Cardiac muscle cell (in vitro differentiated cells and primary cell): ENCODE measurements around the gene ZNF169. TPM values are rescaled to one million over a fixed set of nuclear protein-coding genes. Genes with fewer than 3 reads are reported as not detected.
"Not testable (repeated sequence)": the region's sequence is repeated elsewhere in the genome, so short reads cannot be mapped to it uniquely, and the experiment has no call there.

Source experiments
- DNase-seq, 2 donors: peaks; one replicate each; pipeline versions ENCODE4 v3.0.0 to v3.0.0-alpha.2; 2010 to 2017; ENCODE audit warnings: low read depth in 1 of 2, low spot score in 1 of 2
- H3K27ac ChIP-seq: fragments of 200-600 bp; sonication (generic); 2 replicates; pipeline ENCODE4 v1.5.1; 2016
- H3K27me3 ChIP-seq: fragments of 200-600 bp; sonication (generic); 2 replicates; pipeline ENCODE4 v1.6.0; 2016; ENCODE audit warnings: control low read depth
- H3K36me3 ChIP-seq: fragments of 200-600 bp; sonication (generic); 2 replicates; pipeline ENCODE4 v1.5.1; 2016; ENCODE audit warnings: control low read depth
- H3K4me1 ChIP-seq: fragments of 200-600 bp; sonication (generic); 2 replicates; pipeline ENCODE4 v1.8.1; 2017; ENCODE audit warnings: low read depth, mild to moderate bottlenecking, mixed run types
- H3K4me3 ChIP-seq: fragments of 200-600 bp; sonication (generic); 2 replicates; pipeline ENCODE4 v1.5.1; 2016; ENCODE audit warnings: mild to moderate bottlenecking
- H3K9me3 ChIP-seq: fragments of 200-600 bp; sonication (generic); 2 replicates; pipeline ENCODE4 v1.5.1; 2017; ENCODE audit warnings: low read depth, mild to moderate bottlenecking, control low read depth
- polyA plus RNA-seq: library from polyadenylated mRNA; unstranded; fragments of >200 nt; fragmentation: Nextera tagmentation; extraction: Ambion mirVana; gene quantifications from 2 replicates; pipeline ENCODE4 v1.2.1, GENCODE V29; 2016
- total RNA-seq: library from RNA; depleted of rRNA; stranded (reverse); fragments of >200 nt; gene quantifications from 2 replicates; pipeline ENCODE4 v1.2.3, GENCODE V29; 2016
- TF ChIP-seq, protein P1 (sequence below): IDR thresholded peaks from 2 replicates; pipeline ENCODE4 v1.5.1; 2012; ENCODE audit warnings: low read depth, mild to moderate bottlenecking, low read length

Gene ZNF169
- total and polyA plus RNA-seq, 2 experiments from 2014 or later: 6.3 to 7.2 TPM

DNA sequence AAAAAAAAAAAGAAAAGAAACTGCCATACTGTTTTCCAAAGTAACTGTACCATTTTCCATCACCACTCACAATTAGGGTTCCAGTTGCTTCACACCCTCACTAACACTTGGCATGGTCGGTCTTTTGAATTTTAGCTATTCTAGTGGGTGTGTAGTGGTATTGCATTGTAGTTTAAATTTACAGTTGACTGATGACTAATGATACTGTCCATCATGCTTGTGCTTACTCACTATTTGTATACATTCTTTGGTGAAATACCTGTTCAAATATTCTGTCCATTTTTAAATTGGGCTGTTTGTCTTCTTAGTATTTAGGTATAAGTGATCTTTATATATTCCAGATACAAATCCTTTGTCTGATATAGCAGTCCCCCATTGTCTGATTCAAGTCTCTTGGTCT lies 36.2 kb upstream of the ZNF169 start:
- no peaks in the 10 kb centered on the region for H3K27me3 ChIP-seq
- DNase-seq: no peak

DNA sequence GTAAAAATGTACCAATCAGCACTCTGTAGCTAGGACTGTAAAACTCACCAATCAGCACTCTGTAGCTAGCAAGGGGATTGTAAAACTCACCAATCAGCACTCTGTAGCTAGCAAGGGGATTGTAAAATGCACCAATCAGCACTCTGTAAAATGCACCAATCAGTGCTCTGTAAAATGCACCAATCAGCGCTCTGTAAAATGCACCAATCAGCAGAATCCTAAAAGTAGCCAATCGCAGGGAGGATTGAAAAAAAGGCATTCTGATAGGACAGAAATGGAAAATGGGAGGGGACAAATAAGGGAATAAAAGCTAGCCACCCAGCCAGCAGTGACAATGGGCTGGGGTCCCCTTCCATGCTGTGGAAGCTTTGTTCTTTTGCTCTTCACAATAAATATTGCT lies 33.7 kb upstream of the ZNF169 start:
- not testable (repeated sequence) for H3K9me3 ChIP-seq, H3K36me3 ChIP-seq, H3K4me1 ChIP-seq, H3K27ac ChIP-seq, DNase-seq, H3K4me3 ChIP-seq, H3K27me3 ChIP-seq

More for the DNA sequence above, 36.2 kb upstream of the ZNF169 start:
- no peaks in the 10 kb centered on the region for H3K9me3 ChIP-seq
- H3K27ac ChIP-seq: no peak overlapping the region
- TF ChIP-seq, protein P1, sequence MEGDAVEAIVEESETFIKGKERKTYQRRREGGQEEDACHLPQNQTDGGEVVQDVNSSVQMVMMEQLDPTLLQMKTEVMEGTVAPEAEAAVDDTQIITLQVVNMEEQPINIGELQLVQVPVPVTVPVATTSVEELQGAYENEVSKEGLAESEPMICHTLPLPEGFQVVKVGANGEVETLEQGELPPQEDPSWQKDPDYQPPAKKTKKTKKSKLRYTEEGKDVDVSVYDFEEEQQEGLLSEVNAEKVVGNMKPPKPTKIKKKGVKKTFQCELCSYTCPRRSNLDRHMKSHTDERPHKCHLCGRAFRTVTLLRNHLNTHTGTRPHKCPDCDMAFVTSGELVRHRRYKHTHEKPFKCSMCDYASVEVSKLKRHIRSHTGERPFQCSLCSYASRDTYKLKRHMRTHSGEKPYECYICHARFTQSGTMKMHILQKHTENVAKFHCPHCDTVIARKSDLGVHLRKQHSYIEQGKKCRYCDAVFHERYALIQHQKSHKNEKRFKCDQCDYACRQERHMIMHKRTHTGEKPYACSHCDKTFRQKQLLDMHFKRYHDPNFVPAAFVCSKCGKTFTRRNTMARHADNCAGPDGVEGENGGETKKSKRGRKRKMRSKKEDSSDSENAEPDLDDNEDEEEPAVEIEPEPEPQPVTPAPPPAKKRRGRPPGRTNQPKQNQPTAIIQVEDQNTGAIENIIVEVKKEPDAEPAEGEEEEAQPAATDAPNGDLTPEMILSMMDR: no peak
- no peaks in the 10 kb centered on the region for H3K36me3 ChIP-seq
- no peaks in the 10 kb centered on the region for H3K4me1 ChIP-seq
- H3K4me3 ChIP-seq: no peak overlapping the region

GRCh38 chr9:94228616-94229015 lies 30.5 kb upstream of the ZNF169 start:
- Histone ChIP-seq H3K36me3 (no peaks in the 10 kb centered on the region), H3K4me3 (no peak overlapping the region), H3K27ac (no peak overlapping the region), H3K4me1 (no peaks in the 10 kb centered on the region), H3K27me3 (no peaks in the 10 kb centered on the region), H3K9me3 (no peaks in the 10 kb centered on the region)
- no peak for DNase-seq
- TF ChIP-seq, protein P1: no peak

DNA sequence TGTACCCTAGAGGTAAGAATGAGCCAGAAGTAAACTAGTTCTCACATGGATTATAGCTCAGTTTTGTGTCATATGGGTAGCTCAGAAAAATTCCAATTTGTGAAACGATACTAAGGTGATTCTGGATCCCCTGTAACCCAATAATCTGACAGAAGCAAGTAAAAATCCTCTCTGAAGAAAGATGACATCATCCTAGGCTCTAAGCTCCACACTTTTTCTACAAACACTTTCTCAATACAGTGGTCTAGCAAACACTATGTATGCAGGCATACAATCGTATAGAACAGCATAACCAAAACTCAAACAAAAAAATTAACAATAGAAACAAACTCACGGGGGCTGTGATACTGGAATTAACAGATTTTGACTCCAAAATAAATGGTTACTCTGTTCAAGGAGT lies 26.7 kb upstream of the ZNF169 start:
- no peaks in the 10 kb centered on the region for H3K9me3 ChIP-seq
- no peak overlapping the region for H3K27ac ChIP-seq
- no peak overlapping the region for H3K4me3 ChIP-seq
- no peaks in the 10 kb centered on the region for H3K27me3 ChIP-seq
- no peak for DNase-seq
- no peaks in the 10 kb centered on the region for H3K36me3 ChIP-seq
- TF ChIP-seq, protein P1: no peak
- no peaks in the 10 kb centered on the region for H3K4me1 ChIP-seq

DNA sequence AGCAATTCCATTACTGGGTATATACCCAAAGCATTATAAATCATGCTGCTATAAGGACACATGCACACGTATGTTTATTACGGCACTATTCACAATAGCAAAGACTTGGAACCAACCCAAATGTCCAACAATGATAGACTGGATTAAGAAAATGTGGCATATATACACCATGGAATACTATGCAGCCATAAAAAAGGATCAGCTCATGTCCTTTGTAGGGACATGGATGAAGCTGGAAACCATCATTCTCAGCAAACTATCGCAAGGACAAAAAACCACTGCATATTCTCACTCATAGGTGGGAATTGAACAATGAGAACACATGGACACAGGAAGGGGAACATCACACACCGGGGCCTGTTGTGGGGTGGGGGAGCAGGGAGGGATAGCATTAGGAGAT lies 18.0 kb upstream of the ZNF169 start:
- H3K4me1 ChIP-seq, H3K4me3 ChIP-seq, H3K27ac ChIP-seq, H3K9me3 ChIP-seq, H3K27me3 ChIP-seq, H3K36me3 ChIP-seq, DNase-seq: not testable (repeated sequence)

GRCh38 chr9:94245651-94246050 lies 13.4 kb upstream of the ZNF169 start:
- no peak for DNase-seq
- Histone ChIP-seq H3K4me3 (no peak overlapping the region), H3K36me3 (no peaks in the 10 kb centered on the region), H3K4me1 (no peaks in the 10 kb centered on the region), H3K27ac (no peak overlapping the region), H3K9me3 (no peaks in the 10 kb centered on the region), H3K27me3 (no peaks in the 10 kb centered on the region)
- TF ChIP-seq, protein P1: no peak

DNA sequence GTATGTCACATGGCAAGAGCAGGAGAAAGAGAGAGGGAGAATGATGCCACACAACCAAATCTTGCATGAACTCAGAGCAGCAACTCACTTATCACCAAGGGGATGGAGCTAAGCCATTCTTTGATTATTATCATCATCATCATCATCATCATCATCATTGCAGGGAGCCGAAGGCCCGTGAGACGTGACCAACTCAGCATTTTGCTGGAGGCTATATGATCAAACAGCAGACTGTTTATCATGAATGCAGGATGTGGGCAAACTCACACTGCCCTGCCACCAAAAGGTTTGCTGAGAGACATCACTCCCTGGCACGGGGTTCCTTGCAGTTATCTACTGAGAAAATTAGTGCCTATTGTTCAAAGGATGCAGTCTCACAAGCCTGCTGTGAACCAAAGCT lies 8.6 kb upstream of the ZNF169 start:
- Histone ChIP-seq H3K36me3 (no peaks in the 10 kb centered on the region), H3K4me1 (no peaks in the 10 kb centered on the region), H3K27me3 (no peaks in the 10 kb centered on the region), H3K27ac (no peak overlapping the region), H3K4me3 (no peak overlapping the region), H3K9me3 (no peaks in the 10 kb centered on the region)
- no peak for DNase-seq
- TF ChIP-seq, protein P1: no peak
